Left lung (tissue), 10 donors: ENCODE data around the gene EXOSC5. TPM values are rescaled to one million over a fixed set of nuclear protein-coding genes. Genes with fewer than 3 reads are reported as not detected.
"Not testable (repeated sequence)": the region's sequence is repeated elsewhere in the genome, so short reads cannot be mapped to it uniquely, and the experiment has no call there.

Experiments
- ATAC-seq: fragments of 200-7000 bp; cut with Tn5 transposase; one replicate; pipeline ENCODE4 v1.9.1; 2020; ENCODE audit warnings: moderate library complexity
- DNase-seq, 4 donors: peaks; one replicate each; pipeline ENCODE4 v3.0.0-alpha.2; 2013 to 2020
- H3K27ac ChIP-seq, 2 donors: fragments of 200-600 bp; sonication (generic) in 1 of 2; one replicate each; pipeline versions ENCODE4 v1.5.0 to v1.8.0; 2020 to 2021
- H3K27me3 ChIP-seq, 2 donors: fragments of 200-600 bp; sonication (generic) in 1 of 2; one replicate each; pipeline versions ENCODE4 v1.5.0 to v1.8.0; 2020 to 2021
- H3K36me3 ChIP-seq, 2 donors: fragments of 200-600 bp; sonication (generic) in 1 of 2; one replicate each; pipeline versions ENCODE4 v1.5.0 to v1.8.0; 2020 to 2021
- H3K4me1 ChIP-seq, 2 donors: fragments of 200-600 bp; one replicate each; pipeline ENCODE4 v1.8.0; 2021
- H3K4me3 ChIP-seq, 2 donors: fragments of 200-600 bp; sonication (generic) in 1 of 2; one replicate each; pipeline versions ENCODE4 v1.5.0 to v1.8.0; 2020 to 2021; ENCODE audit warnings: mild to moderate bottlenecking in 1 of 2
- H3K9me3 ChIP-seq, 2 donors: fragments of 200-600 bp; sonication (generic) in 1 of 2; one replicate each; pipeline versions ENCODE4 v1.5.0 to v1.8.0; 2020 to 2021
- intact Hi-C, 2 donors: fragments of 100-400 bp; cut with DNase I; formaldehyde crosslinking; loops; one replicate each; pipeline versions ENCODE4 v1.11.2 to v1.14.2; 2022
- polyA plus RNA-seq, 6 donors: library from polyadenylated mRNA; unstranded; fragments of 120-200 nt; gene quantifications; one replicate each; pipeline ENCODE4 v1.2.1, GENCODE V29; 2013; ENCODE audit not compliant: insufficient read length in 6 of 6
- total RNA-seq, 2 donors: library from RNA; stranded (reverse); fragmentation: NEBNext Ultra II Directional; extraction: Animal tissue kit (Norgen Biotek cat#: 25700); gene quantifications; one replicate each; pipeline ENCODE4 v1.2.1, GENCODE V29; 2021
- TF ChIP-seq, protein P1 (sequence below), 2 donors: fragments of 200-600 bp; sonication (generic) in 1 of 2; IDR thresholded peaks; one replicate each; pipeline versions ENCODE4 v1.5.0 to v1.8.0; 2021; ENCODE audit warnings: antibody characterized with exemption in 2 of 2
- donor health status: DM: no; HTN: yes; CAD: no.
- donor health status: DM: no; HTN: no; CAD: no.

The EXOSC5 gene
- total and polyA plus RNA-seq, 8 donors, result 10.3 to 19.5 (median 15.2) TPM

GRCh38 chr19:41411968-41412265, 14.8 kb upstream of the EXOSC5 start:
- DNase-seq, result no peak
- H3K4me1 ChIP-seq, result peaks cover 23 to 86% of the 10 kb centered on the region in 2 donors
- H3K27ac ChIP-seq, result peak overlapping the region in 1 of 2 donors; percentile 95
- no peaks in the 10 kb centered on the region for H3K27me3 ChIP-seq
- ATAC-seq, result no peak
- H3K4me3 ChIP-seq, result no peak overlapping the region
- H3K36me3 ChIP-seq, result peaks cover 0 to 42% of the 10 kb centered on the region in 2 donors
- intact Hi-C loops, result no loop called here
- TF ChIP-seq, protein P1, sequence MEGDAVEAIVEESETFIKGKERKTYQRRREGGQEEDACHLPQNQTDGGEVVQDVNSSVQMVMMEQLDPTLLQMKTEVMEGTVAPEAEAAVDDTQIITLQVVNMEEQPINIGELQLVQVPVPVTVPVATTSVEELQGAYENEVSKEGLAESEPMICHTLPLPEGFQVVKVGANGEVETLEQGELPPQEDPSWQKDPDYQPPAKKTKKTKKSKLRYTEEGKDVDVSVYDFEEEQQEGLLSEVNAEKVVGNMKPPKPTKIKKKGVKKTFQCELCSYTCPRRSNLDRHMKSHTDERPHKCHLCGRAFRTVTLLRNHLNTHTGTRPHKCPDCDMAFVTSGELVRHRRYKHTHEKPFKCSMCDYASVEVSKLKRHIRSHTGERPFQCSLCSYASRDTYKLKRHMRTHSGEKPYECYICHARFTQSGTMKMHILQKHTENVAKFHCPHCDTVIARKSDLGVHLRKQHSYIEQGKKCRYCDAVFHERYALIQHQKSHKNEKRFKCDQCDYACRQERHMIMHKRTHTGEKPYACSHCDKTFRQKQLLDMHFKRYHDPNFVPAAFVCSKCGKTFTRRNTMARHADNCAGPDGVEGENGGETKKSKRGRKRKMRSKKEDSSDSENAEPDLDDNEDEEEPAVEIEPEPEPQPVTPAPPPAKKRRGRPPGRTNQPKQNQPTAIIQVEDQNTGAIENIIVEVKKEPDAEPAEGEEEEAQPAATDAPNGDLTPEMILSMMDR (IDR thresholded peaks at IDR 0.05), result no peak
- H3K9me3 ChIP-seq, result no peaks in the 10 kb centered on the region

DNA sequence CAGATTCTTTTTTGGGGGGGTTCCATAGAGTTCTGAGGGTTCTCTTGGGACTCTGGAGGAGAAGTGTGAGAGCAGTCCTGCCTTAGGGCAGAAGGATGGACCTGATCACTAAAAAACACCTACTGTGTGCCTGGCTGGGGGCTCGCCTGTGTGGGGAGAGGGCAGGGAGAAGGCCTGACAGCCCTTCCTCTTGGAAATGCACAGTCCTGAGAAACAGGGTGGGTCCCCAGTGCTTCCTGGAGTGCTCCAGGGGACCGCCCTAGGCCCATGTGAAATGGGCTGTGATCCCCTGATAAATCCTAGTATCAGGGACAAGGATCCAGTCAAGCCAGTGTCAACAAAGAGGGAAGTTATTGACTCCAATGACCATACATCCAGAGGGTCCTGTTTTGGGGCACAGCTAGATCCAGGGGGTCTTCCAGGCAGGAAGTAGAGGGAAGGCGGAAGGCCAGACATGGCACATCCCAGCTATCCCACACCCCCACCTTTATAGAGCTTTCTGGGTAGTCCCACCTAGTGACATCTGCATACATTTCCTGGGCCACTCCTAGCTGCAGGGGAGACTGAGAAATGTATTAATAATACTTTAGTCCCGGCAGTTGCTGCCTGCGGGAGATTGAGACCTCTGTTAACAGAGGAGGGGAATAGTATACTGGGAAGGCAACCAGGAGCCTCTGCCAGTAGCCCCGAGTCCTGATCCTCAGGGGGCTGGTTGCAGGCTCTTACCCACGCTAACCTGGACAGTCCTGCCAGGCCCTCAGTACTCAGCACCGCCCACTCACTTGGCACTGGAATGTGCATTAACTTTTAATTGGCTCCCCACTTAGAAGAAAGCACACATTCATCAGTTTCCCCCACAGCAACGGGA, 14.2 kb upstream of the EXOSC5 start:
- Histone ChIP-seq H3K4me1 (peaks cover 23 to 91% of the 10 kb centered on the region in 2 donors), H3K9me3 (no peaks in the 10 kb centered on the region), H3K27ac (peak overlapping the region in 1 of 2 donors; percentile 95), H3K36me3 (peaks cover 0 to 42% of the 10 kb centered on the region in 2 donors), H3K4me3 (no peak overlapping the region), H3K27me3 (no peaks in the 10 kb centered on the region)
- TF ChIP-seq, protein P1 (IDR thresholded peaks at IDR 0.05), result no peak
- ATAC-seq (no peak), DNase-seq (no peak)
- intact Hi-C loops, result no loop called here

GRCh38 chr19:41410336-41411054, 13.3 kb upstream of the EXOSC5 start:
- Histone ChIP-seq H3K4me1 (peaks cover 23 to 93% of the 10 kb centered on the region in 2 donors), H3K4me3 (no peak overlapping the region), H3K27me3 (no peaks in the 10 kb centered on the region), H3K36me3 (peaks cover 0 to 37% of the 10 kb centered on the region in 2 donors), H3K27ac (peak overlapping the region; percentile 82 to 95), H3K9me3 (no peaks in the 10 kb centered on the region)
- ATAC-seq, result no peak
- TF ChIP-seq, protein P1 (IDR thresholded peaks at IDR 0.05), result no peak
- DNase-seq, result no peak
- intact Hi-C loops, result no loop called here

- ATAC-seq, result peak; percentile 82
- Histone ChIP-seq H3K4me1 (peaks cover 23 to 89% of the 10 kb centered on the region in 2 donors), H3K27ac (peak overlapping the region; percentile 82 to 95), H3K27me3 (no peaks in the 10 kb centered on the region), H3K4me3 (no peak overlapping the region), H3K9me3 (no peaks in the 10 kb centered on the region), H3K36me3 (peaks cover 0 to 26% of the 10 kb centered on the region in 2 donors)
- peak in 2 of 4 donors; percentile 54 to 69 for DNase-seq
- TF ChIP-seq, protein P1 (IDR thresholded peaks at IDR 0.05), result no peak
- intact Hi-C loops, result no loop called here
Observed at GRCh38 chr19:41409288-41409687, 12.1 kb upstream of the EXOSC5 start.

GRCh38 chr19:41408846-41409245, 11.7 kb upstream of the EXOSC5 start:
- H3K4me3 ChIP-seq, intact Hi-C loops, H3K9me3 ChIP-seq, H3K27me3 ChIP-seq, DNase-seq: not testable (repeated sequence)
- peaks cover 23 to 84% of the 10 kb centered on the region in 2 donors for H3K4me1 ChIP-seq
- H3K36me3 ChIP-seq, result peaks cover 0 to 21% of the 10 kb centered on the region in 2 donors
- peak; percentile 11 for ATAC-seq
- peak overlapping the region; percentile 82 to 95 for H3K27ac ChIP-seq
